DND-41 (cell line): ENCODE data around the gene CEP295NL.
"Not testable (repeated sequence)": the region's sequence is repeated elsewhere in the genome, so short reads cannot be mapped to it uniquely, and the experiment has no call there.

Experiments used
- ATAC-seq: fragments of 200-7000 bp; cut with Tn5 transposase; 3 replicates; pipeline ENCODE4 v1.9.1; 2021; ENCODE audit warnings: low read depth; ENCODE audit not compliant: insufficient read depth
- DNase-seq: peaks from one replicate; pipeline ENCODE4 v3.0.0-alpha.2; 2020
- H2AFZ ChIP-seq: 2 replicates; pipeline ENCODE4 v1.6.0; 2012; ENCODE audit warnings: low read depth, low read length
- H3K27ac ChIP-seq: 2 replicates; pipeline ENCODE4 v1.5.1; 2012; ENCODE audit warnings: low read length, inconsistent platforms
- H3K27me3 ChIP-seq: fragments of 200-600 bp; sonication (generic); 2 replicates; pipeline ENCODE4 v1.6.0; 2012; ENCODE audit warnings: low read length, mild to moderate bottlenecking, inconsistent platforms; ENCODE audit not compliant: insufficient read depth, poor library complexity
- H3K36me3 ChIP-seq: 2 replicates; pipeline ENCODE4 v1.5.1; 2012; ENCODE audit warnings: low read length, inconsistent platforms; ENCODE audit not compliant: insufficient read depth
- H3K4me1 ChIP-seq: 2 replicates; pipeline ENCODE4 v1.5.1; 2012; ENCODE audit warnings: mild to moderate bottlenecking, low read length; ENCODE audit not compliant: insufficient read depth
- H3K4me2 ChIP-seq: 2 replicates; pipeline ENCODE4 v1.6.0; 2012; ENCODE audit warnings: mild to moderate bottlenecking, moderate library complexity, low read length, inconsistent platforms; ENCODE audit not compliant: insufficient read depth
- H3K4me3 ChIP-seq, 2 experiments: fragments of 200-600 bp in 1 of 2; shearing (Covaris generic) in 1 of 2; 2 replicates each; pipeline ENCODE4 v1.5.1; 2012 to 2016; ENCODE audit warnings: inconsistent platforms in 2 of 2, low read length in 2 of 2, mild to moderate bottlenecking in 2 of 2, low read depth in 1 of 2, moderate library complexity in 1 of 2
- H3K79me2 ChIP-seq: 2 replicates; pipeline ENCODE4 v1.6.0; 2012; ENCODE audit warnings: low read length, inconsistent platforms; ENCODE audit not compliant: insufficient read depth
- H3K9ac ChIP-seq: 2 replicates; pipeline ENCODE4 v1.6.0; 2012; ENCODE audit warnings: low read depth, mild to moderate bottlenecking, inconsistent platforms, low read length, moderate library complexity
- H3K9me3 ChIP-seq: 2 replicates; pipeline ENCODE4 v1.5.1; 2012; ENCODE audit warnings: low read length, moderate library complexity, mild to moderate bottlenecking, inconsistent platforms; ENCODE audit not compliant: insufficient read depth, severe bottlenecking
- H4K20me1 ChIP-seq: 2 replicates; pipeline ENCODE4 v1.6.0; 2012; ENCODE audit warnings: low read length; ENCODE audit not compliant: insufficient read depth
- CTCF ChIP-seq: IDR thresholded peaks from 2 replicates; pipeline ENCODE4 v1.5.1; 2012; ENCODE audit warnings: borderline replicate concordance, low read length, moderate library complexity, mild to moderate bottlenecking; ENCODE audit not compliant: poor library complexity, severe bottlenecking; ENCODE audit errors: extremely low read depth
- EZH2 ChIP-seq: IDR thresholded peaks from 3 replicates; pipeline ENCODE4 v1.6.1; 2012; ENCODE audit warnings: borderline replicate concordance, low read depth, mild to moderate bottlenecking, moderate library complexity, low read length, inconsistent platforms; ENCODE audit not compliant: severe bottlenecking

The CEP295NL gene

GRCh38 chr17:78905116-78905515 lies 2.1 kb upstream of the CEP295NL start:
- Histone ChIP-seq H3K27ac (no peak overlapping the region), H3K9me3 (no peaks in the 10 kb centered on the region), H3K27me3 (no peaks in the 10 kb centered on the region), H3K9ac (no peak overlapping the region), H3K4me3 (no peak overlapping the region), H3K4me1 (no peaks in the 10 kb centered on the region), H4K20me1 (0 out of 2 replicates have a peak, but pooled peaks cover 4% of the 10 kb centered on the region), H2AFZ (no peak overlapping the region), H3K4me2 (no peak overlapping the region), H3K79me2 (no peaks in the 10 kb centered on the region), H3K36me3 (no peaks in the 10 kb centered on the region)
- no peak for ATAC-seq
- TF ChIP-seq CTCF (no peak), EZH2 (no peak)
- DNase-seq: no peak

GRCh38 chr17:78904371-78904770 lies 1.4 kb upstream of the CEP295NL start:
- no peak overlapping the region for H3K4me3 ChIP-seq
- H3K79me2 ChIP-seq: no peaks in the 10 kb centered on the region
- no peak overlapping the region for H3K9ac ChIP-seq
- no peaks in the 10 kb centered on the region for H3K4me1 ChIP-seq
- H3K36me3 ChIP-seq: no peaks in the 10 kb centered on the region
- no peak for DNase-seq
- TF ChIP-seq CTCF (no peak), EZH2 (no peak)
- no peak overlapping the region for H3K27ac ChIP-seq
- H2AFZ ChIP-seq: no peak overlapping the region
- ATAC-seq: no peak
- H3K4me2 ChIP-seq: no peak overlapping the region
- H3K9me3 ChIP-seq: no peaks in the 10 kb centered on the region
- H4K20me1 ChIP-seq: 0 out of 2 replicates have a peak, but pooled peaks cover 4% of the 10 kb centered on the region
- H3K27me3 ChIP-seq: no peaks in the 10 kb centered on the region

GRCh38 chr17:78902231-78902630 lies 770 bp downstream of the CEP295NL start:
- not testable (repeated sequence) for H3K27ac ChIP-seq, H3K4me2 ChIP-seq, H3K9me3 ChIP-seq, H2AFZ ChIP-seq, H3K27me3 ChIP-seq, H3K4me3 ChIP-seq, H4K20me1 ChIP-seq, H3K4me1 ChIP-seq, H3K36me3 ChIP-seq, H3K79me2 ChIP-seq, H3K9ac ChIP-seq, DNase-seq, ATAC-seq

GRCh38 chr17:78901806-78902205 lies 1.2 kb downstream of the CEP295NL start:
- Histone ChIP-seq H3K4me3 (no peak overlapping the region), H3K4me1 (no peaks in the 10 kb centered on the region), H3K9ac (no peak overlapping the region), H3K27me3 (no peaks in the 10 kb centered on the region), H3K79me2 (no peaks in the 10 kb centered on the region), H3K36me3 (no peaks in the 10 kb centered on the region), H3K9me3 (no peaks in the 10 kb centered on the region), H2AFZ (no peak overlapping the region), H3K4me2 (no peak overlapping the region), H4K20me1 (no peaks in the 10 kb centered on the region), H3K27ac (no peak overlapping the region)
- ATAC-seq (no peak), DNase-seq (no peak)
- TF ChIP-seq EZH2 (no peak), CTCF (no peak)
